ENCODE measurements around the gene SEZ6L2. TPM values are rescaled to one million over a fixed set of nuclear protein-coding genes. Genes with fewer than 3 reads are reported as not detected.

The SEZ6L2 gene
- total RNA-seq, 1 experiment from 2014 or later = 44.7 TPM

DNA sequence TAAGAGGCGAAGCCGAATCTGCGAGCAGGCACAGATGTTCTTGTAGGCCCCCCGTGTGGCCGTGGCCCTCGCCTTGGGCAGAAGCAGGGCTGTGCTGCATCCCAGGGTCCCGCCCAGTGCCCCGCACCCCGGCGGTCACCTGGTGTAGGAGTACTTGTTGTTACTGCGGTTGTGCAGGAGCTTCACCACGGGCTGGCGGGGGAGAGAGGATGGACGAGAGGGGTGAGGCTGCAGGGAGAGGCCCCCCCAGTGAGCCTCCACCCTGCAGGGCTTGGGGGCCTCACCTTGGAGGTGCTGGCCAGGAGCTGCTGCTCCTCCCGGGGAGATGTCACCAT lies 12.3 kb upstream of the SEZ6L2 start:
- H3K27ac ChIP-seq (ENCODE audit: insufficient read length, low read depth, low read length) = no peak overlapping the region
- WGBS (ENCODE audit: extremely low coverage, insufficient read length, low lambda C conversion rate) = no CpG with 5 or more reads among the region's 15 CpGs
- no peaks in the 10 kb centered on the region for H3K27me3 ChIP-seq (ENCODE audit: insufficient read depth, low read length)
- no peak overlapping the region for H3T11ph ChIP-seq (ENCODE audit: low read length)
- H3K18ac ChIP-seq (ENCODE audit: insufficient read length, low read depth, low read length) = no peak overlapping the region
- peak; percentile 44 for DNase-seq
- H2BK15ac ChIP-seq (ENCODE audit: low read depth, low read length) = no peak overlapping the region
- no peak overlapping the region for H3K4ac ChIP-seq (ENCODE audit: low read depth, low read length)
- H4K5ac ChIP-seq (ENCODE audit: insufficient read length, low read depth, low read length) = no peak overlapping the region
- H4K8ac ChIP-seq (replicated peaks; ENCODE audit: insufficient read length, low read depth, low read length) = no peak overlapping the region
- no peak overlapping the region for H2BK120ac ChIP-seq (ENCODE audit: low read depth, low read length, poor library complexity, severe bottlenecking)
- Mint-ChIP-seq H3K4me1 (peaks cover 6 to 13% of the 10 kb centered on the region in 2 experiments), H3K27me3 (ENCODE audit: low read depth) (no peaks in the 10 kb centered on the region), H3K9me3 (no peaks in the 10 kb centered on the region; a peak in 1 of 5 replicates), H3K36me3 (ENCODE audit: insufficient read depth in 1 of 3, low read depth in 3 of 3) (peaks cover 13 to 26% (median 24%) of the 10 kb centered on the region in 3 experiments), H3K4me3 (no peak overlapping the region), H3K27ac (peak overlapping the region in 1 of 3 experiments; percentile 76; a peak in 3 of 7 replicates)
- H3K79me1 ChIP-seq (ENCODE audit: insufficient read depth, low read depth, low read length, poor library complexity, severe bottlenecking) = no peaks in the 10 kb centered on the region
- H4K91ac ChIP-seq (ENCODE audit: insufficient read length, low read depth, low read length) = no peak overlapping the region
- H2AK5ac ChIP-seq (ENCODE audit: insufficient read length, low read length) = no peak overlapping the region
- H2BK5ac ChIP-seq (ENCODE audit: insufficient read length, low read length) = no peak overlapping the region
- TF ChIP-seq, protein P1, sequence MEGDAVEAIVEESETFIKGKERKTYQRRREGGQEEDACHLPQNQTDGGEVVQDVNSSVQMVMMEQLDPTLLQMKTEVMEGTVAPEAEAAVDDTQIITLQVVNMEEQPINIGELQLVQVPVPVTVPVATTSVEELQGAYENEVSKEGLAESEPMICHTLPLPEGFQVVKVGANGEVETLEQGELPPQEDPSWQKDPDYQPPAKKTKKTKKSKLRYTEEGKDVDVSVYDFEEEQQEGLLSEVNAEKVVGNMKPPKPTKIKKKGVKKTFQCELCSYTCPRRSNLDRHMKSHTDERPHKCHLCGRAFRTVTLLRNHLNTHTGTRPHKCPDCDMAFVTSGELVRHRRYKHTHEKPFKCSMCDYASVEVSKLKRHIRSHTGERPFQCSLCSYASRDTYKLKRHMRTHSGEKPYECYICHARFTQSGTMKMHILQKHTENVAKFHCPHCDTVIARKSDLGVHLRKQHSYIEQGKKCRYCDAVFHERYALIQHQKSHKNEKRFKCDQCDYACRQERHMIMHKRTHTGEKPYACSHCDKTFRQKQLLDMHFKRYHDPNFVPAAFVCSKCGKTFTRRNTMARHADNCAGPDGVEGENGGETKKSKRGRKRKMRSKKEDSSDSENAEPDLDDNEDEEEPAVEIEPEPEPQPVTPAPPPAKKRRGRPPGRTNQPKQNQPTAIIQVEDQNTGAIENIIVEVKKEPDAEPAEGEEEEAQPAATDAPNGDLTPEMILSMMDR (conservative IDR thresholded peaks at IDR 0.05) = no peak
- no peaks in the 10 kb centered on the region for H3K79me2 ChIP-seq (ENCODE audit: insufficient read depth, low read length)
- no peak overlapping the region for H3K56ac ChIP-seq (ENCODE audit: insufficient read length, low read depth, low read length)
- H2BK12ac ChIP-seq (ENCODE audit: insufficient read length, low read depth, low read length) = no peak overlapping the region
- H3K23me2 ChIP-seq (ENCODE audit: insufficient read length, low read depth, low read length, poor library complexity, severe bottlenecking) = no peaks in the 10 kb centered on the region
- no peaks in the 10 kb centered on the region for H3K4me1 ChIP-seq (ENCODE audit: insufficient read depth, low read length)
- H4K20me1 ChIP-seq (ENCODE audit: control insufficient read depth, insufficient read depth, insufficient read length) = no peaks in the 10 kb centered on the region
- no peak overlapping the region for H2BK20ac ChIP-seq (ENCODE audit: low read depth, low read length, poor library complexity, severe bottlenecking)
- no peak overlapping the region for H3K9ac ChIP-seq (ENCODE audit: extremely low read depth, insufficient read length, low read length)
- no peak overlapping the region for H3K23ac ChIP-seq (ENCODE audit: insufficient read length, low read depth, low read length)
- H2AFZ ChIP-seq (ENCODE audit: low read length) = no peak overlapping the region
- H3K14ac ChIP-seq (ENCODE audit: insufficient read depth, low read length) = no peak overlapping the region
- no peaks in the 10 kb centered on the region for H3K9me3 ChIP-seq (ENCODE audit: control insufficient read depth, low read depth, low read length)
- no peak overlapping the region for H3K4me2 ChIP-seq (ENCODE audit: insufficient read depth, insufficient read length, low read length)

All from H9 (cell line).